NCI-H187 treated with DMSO at 0.1 percent for 48 hours (cell line): ENCODE measurements around the gene PRDX6.
"Not testable (repeated sequence)": the region's sequence is repeated elsewhere in the genome, so short reads cannot be mapped to it uniquely, and the experiment has no call there.

Source experiments
- DNase-seq: peaks from one replicate; lab custom pipeline; 2025; lab: John Stamatoyannopoulos, UW

The PRDX6 gene

GRCh38 chr1:173467426-173467825 is 9.7 kb upstream of the PRDX6 start:
- DNase-seq = no peak

GRCh38 chr1:173469656-173470055 is 7.5 kb upstream of the PRDX6 start:
- no peak for DNase-seq

GRCh38 chr1:173470608-173471007 is 6.5 kb upstream of the PRDX6 start:
- DNase-seq = no peak

GRCh38 chr1:173473599-173474011 is 3.5 kb upstream of the PRDX6 start:
- DNase-seq = no peak

- no peak for DNase-seq
These were observed 2.9 kb upstream of the PRDX6 start for GRCh38 chr1:173474097-173474779.

- not testable (repeated sequence) for DNase-seq
These were observed 2.2 kb upstream of the PRDX6 start for GRCh38 chr1:173474780-173475421.

GRCh38 chr1:173475564-173476196 is 1.5 kb upstream of the PRDX6 start:
- DNase-seq = no peak

- no peak for DNase-seq
These were observed 904 bp upstream of the PRDX6 start for GRCh38 chr1:173476197-173476664.

- DNase-seq = peak; percentile 87
These were observed 360 bp upstream of the PRDX6 start for GRCh38 chr1:173476665-173477285.

GRCh38 chr1:173478094-173478674 is 1.0 kb downstream of the PRDX6 start:
- DNase-seq = no peak

GRCh38 chr1:173479649-173480048 is 2.5 kb downstream of the PRDX6 start:
- DNase-seq = no peak

GRCh38 chr1:173481195-173481772 is 4.1 kb downstream of the PRDX6 start:
- DNase-seq = no peak

- DNase-seq = no peak
These were observed 5.5 kb downstream of the PRDX6 start for GRCh38 chr1:173482683-173483082.

- DNase-seq = no peak
These were observed 7.1 kb downstream of the PRDX6 start for GRCh38 chr1:173484276-173484675.

GRCh38 chr1:173485401-173485800 is 8.3 kb downstream of the PRDX6 start:
- DNase-seq = no peak

- DNase-seq = no peak
These were observed 10.9 kb downstream of the PRDX6 start for GRCh38 chr1:173488001-173488400.

GRCh38 chr1:173489149-173489600 is 12.0 kb downstream of the PRDX6 start:
- DNase-seq = no peak

- DNase-seq = no peak
These were observed 12.8 kb downstream of the PRDX6 start for GRCh38 chr1:173489929-173490328.

- no peak for DNase-seq
These were observed 14.4 kb downstream of the PRDX6 start for GRCh38 chr1:173491508-173491907.

- DNase-seq = not testable (repeated sequence)
These were observed 16.0 kb downstream of the PRDX6 start for GRCh38 chr1:173493125-173493524.

- no peak for DNase-seq
These were observed 18.6 kb downstream of the PRDX6 start for GRCh38 chr1:173495609-173496267.
